GM20000 (cell line): ENCODE measurements around the gene KLK12.

Source experiments
- DNase-seq: peaks from one replicate; pipeline ENCODE4 v3.0.0; 2012; ENCODE audit warnings: low spot score
- TF ChIP-seq, protein P1 (sequence below): IDR thresholded peaks from 2 replicates; pipeline ENCODE4 v1.5.1; 2012; ENCODE audit warnings: mild to moderate bottlenecking, control low read depth; ENCODE audit errors: extremely low read depth, missing control alignments

The KLK12 gene

DNA sequence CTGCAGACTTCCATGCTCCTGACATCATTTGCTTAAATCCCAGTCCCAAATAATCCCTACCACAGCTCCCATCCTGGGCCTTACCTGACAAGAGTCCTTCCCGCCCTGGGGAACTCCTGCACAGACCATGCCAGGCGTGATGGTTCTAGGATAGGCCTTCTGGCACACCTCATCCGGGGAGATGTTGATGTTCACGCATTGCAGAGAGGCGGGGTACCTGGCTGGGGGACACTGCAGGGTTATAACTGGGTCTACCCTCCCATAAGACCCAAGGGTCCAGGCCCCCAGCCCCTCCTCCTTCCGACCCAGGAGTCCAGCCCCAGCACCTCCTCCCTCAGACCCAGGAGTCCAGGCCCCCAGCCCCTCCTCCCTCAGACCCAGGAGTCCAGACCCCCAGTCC lies 43.9 kb upstream of the KLK12 start:
- TF ChIP-seq, protein P1, sequence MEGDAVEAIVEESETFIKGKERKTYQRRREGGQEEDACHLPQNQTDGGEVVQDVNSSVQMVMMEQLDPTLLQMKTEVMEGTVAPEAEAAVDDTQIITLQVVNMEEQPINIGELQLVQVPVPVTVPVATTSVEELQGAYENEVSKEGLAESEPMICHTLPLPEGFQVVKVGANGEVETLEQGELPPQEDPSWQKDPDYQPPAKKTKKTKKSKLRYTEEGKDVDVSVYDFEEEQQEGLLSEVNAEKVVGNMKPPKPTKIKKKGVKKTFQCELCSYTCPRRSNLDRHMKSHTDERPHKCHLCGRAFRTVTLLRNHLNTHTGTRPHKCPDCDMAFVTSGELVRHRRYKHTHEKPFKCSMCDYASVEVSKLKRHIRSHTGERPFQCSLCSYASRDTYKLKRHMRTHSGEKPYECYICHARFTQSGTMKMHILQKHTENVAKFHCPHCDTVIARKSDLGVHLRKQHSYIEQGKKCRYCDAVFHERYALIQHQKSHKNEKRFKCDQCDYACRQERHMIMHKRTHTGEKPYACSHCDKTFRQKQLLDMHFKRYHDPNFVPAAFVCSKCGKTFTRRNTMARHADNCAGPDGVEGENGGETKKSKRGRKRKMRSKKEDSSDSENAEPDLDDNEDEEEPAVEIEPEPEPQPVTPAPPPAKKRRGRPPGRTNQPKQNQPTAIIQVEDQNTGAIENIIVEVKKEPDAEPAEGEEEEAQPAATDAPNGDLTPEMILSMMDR: no peak
- no peak for DNase-seq

DNA sequence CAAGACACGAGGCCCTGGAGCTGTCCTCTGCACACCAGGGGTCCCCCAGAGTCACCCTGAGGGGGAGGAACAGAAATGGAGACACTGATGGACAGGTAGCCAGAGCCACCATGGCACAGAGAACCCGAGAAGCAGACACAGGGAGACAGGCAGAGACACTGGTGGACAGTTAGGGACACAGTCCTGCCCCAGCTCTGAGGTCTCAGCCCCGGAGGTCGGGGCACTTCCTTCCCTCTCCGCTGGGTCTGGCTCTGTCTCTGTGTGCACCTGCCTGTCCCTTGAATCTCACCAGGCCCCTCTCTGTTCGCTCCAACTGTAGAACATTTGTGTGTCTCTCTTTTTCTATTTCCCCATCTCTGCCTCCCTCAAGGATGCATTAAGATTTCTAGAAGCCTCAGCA lies 43.3 kb upstream of the KLK12 start:
- DNase-seq: no peak
- TF ChIP-seq, protein P1: no peak

DNA sequence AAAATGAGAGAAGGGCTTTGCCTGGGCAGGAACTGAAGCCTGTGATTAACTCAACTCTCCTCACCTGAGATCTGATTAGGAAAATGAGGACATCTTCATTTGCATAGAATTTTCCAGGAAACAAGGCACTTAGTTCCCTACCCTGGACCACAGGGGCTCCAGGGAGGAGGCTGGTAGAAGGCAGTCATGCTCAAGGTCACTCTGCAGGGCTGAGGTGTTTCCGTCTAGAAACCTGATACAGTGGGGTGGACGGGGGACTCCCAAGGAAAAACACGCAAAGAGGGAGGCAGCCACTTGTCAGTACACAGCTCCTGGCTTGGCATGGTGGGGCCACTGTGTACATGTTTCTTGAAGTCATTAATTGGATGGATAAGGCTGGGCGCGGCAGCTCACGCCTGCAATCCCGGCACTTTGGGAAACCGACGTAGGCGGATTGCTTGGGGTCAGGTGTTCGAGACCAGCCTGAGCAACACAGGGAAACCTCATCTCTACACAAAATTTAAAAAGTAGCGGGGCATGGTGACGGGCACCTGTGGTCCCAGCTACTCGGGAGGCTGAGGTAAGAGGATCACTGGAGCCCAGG lies 41.9 kb upstream of the KLK12 start:
- TF ChIP-seq, protein P1: no peak
- no peak for DNase-seq

DNA sequence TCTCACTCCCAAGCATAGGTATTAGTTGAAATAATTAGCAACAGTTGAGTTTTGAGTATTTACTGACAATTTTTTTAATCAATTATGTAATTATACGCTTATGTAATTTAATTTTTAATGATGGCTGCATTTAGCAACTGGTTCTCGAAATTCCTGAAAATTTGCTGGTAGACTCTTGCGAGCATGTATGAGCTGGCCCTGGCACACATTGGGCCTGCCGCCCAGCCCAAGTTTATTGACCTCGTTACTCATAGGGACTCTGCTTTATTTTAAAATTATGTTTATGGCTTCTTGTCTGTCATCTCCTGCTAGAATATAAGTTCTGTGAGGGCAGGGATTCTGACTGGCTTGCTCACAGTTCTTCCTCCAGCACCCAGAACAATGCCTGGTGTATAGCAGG lies 41.2 kb upstream of the KLK12 start:
- TF ChIP-seq, protein P1: no peak
- DNase-seq: no peak

DNA sequence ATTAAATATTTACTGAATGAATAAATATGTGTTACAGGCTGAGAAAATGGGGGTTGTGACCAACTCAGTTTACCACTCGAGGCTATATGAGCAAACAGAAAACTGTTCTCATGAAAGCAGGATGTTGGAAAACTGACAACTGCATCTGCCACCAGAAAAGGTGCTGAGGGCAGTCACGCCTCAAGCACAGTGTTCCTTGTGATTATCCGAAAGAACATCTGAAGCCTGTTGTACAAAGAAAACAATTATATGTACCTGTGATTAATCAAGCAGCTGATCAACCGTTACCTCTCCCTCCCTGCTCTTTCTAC lies 36.2 kb upstream of the KLK12 start:
- DNase-seq: no peak
- TF ChIP-seq, protein P1: no peak

DNA sequence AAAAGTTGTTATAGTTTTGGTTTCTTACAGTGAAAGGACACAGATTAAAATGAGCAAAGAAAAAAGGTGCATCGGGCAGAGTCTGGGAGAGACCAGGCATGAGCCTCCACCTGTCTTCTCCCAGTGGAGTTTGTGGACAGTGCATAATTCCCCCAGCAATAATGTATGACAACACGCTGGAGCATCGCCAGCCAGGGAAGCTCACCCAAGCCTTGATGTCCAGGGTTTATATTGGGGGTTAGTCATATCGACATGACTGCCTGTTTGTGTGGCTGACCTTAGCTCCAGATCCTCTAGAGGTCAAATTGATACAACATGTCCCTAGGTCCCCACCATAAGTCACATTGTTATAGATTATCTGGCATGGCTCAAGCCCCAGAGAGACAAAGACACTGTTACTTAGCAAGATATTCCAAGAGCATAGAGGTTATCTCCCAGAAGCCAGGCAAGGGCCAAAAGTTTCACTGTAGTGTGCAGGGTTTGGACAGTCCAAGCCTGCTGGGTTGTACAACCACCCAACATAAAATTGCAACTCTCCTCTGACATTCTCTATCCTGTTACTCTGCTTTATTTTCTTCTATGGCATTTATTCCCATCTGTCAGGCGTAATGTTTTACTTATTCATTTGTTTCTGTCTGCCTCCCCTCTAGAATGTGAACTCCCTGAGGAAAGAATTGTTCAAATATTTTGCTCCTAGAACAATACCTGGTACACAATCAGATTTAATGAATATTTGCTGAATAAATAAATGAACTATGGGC lies 35.7 kb upstream of the KLK12 start:
- TF ChIP-seq, protein P1: no peak
- DNase-seq: no peak

DNA sequence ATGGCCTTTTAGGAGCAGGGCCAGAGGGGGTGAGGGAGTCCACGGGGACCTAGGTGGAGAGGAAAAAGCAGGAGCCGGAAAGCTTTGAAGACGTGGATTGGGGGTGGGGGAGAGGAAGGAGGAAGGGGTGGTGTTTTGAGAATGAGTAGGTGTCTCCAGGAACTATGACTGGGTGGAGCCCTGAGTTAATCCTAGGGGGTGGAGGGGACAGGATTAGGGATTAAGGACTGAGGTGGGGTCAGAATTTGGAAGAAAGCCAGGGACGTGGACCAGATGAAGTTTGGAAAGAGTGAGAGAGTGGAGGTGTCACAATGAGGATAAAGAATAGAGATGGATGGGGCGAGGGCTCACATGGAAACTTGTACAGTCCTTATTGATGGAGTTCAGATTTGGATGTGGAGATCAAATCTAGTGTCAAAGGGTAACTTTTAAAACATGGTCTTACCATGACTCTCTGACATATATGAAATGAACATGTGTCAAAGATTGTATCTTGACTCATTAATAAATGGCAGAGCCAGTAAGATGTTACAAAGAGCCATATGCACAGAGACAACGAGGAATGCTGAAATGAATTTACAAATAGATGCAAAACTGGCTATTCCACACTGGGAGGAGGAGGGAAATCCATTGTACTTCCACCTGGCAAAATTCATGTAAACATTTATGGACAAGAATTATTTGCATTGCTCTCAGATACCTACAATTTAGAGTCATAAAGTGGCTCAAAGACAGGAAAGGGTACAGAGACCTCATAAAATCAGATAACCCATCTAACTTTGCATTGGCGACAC lies 31.8 kb upstream of the KLK12 start:
- DNase-seq: no peak
- TF ChIP-seq, protein P1: no peak
